ENCODE measurements around the gene LPIN1.

- TF ChIP-seq, protein P1, sequence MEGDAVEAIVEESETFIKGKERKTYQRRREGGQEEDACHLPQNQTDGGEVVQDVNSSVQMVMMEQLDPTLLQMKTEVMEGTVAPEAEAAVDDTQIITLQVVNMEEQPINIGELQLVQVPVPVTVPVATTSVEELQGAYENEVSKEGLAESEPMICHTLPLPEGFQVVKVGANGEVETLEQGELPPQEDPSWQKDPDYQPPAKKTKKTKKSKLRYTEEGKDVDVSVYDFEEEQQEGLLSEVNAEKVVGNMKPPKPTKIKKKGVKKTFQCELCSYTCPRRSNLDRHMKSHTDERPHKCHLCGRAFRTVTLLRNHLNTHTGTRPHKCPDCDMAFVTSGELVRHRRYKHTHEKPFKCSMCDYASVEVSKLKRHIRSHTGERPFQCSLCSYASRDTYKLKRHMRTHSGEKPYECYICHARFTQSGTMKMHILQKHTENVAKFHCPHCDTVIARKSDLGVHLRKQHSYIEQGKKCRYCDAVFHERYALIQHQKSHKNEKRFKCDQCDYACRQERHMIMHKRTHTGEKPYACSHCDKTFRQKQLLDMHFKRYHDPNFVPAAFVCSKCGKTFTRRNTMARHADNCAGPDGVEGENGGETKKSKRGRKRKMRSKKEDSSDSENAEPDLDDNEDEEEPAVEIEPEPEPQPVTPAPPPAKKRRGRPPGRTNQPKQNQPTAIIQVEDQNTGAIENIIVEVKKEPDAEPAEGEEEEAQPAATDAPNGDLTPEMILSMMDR (IDR thresholded peaks at IDR 0.05; ENCODE audit: poor library complexity), result no peak
- no peak for TF ChIP-seq EZH2 (IDR thresholded peaks at IDR 0.05; ENCODE audit: borderline replicate concordance)
These were observed 27.0 kb upstream of the LPIN1 start for GRCh38 chr2:11719230-11719977.
